ENCODE results near the gene RIN2.

The RIN2 gene

DNA sequence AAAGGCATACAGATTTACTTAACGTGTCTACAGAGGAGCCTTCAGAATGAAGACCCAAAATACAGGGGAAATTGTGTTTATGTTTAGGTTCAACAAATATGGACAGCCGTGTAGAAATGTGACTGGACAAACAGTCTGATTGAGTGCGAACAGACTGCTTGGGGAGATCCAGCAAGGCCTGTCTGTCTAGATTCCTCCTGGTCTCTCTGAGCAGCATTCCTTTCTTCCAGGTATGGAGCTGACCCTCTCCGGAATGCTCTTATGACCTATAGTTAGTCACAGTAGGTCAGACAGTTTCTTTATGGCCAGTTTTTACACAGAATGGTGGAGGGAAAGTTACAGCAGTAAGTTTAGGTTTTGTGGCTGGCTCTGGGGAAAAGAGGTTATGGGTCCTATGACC, 9.0 kb downstream of the RIN2 start:
- no peak overlapping the region for H3K9ac ChIP-seq

GRCh38 chr20:19768325-19768842, 10.3 kb downstream of the RIN2 start:
- no peaks in the 10 kb centered on the region for H3K79me2 ChIP-seq
- no peak overlapping the region for H3K9ac ChIP-seq
- H3K4me1 ChIP-seq = peaks cover 5% of the 10 kb centered on the region
- H3K36me3 ChIP-seq (ENCODE audit: control insufficient read depth, insufficient read depth, low read length) = no peaks in the 10 kb centered on the region
- H3K27me3 ChIP-seq (ENCODE audit: control insufficient read depth, insufficient read depth, low read length) = no peaks in the 10 kb centered on the region
- no peak overlapping the region for H3K4me2 ChIP-seq (ENCODE audit: low read length)
- H3K9me3 ChIP-seq (ENCODE audit: control insufficient read depth, low read length) = no peaks in the 10 kb centered on the region
- no peak overlapping the region for H3K27ac ChIP-seq
- TF ChIP-seq CTCF (IDR thresholded peaks at IDR 0.05) = no peak
- H3K4me3 ChIP-seq (ENCODE audit: low read depth, low read length) = no peak overlapping the region
- H2AFZ ChIP-seq = no peak overlapping the region

More for the DNA sequence above, 9.0 kb downstream of the RIN2 start:
- H3K4me3 ChIP-seq (ENCODE audit: low read depth, low read length) = no peak overlapping the region
- no peak for TF ChIP-seq CTCF (IDR thresholded peaks at IDR 0.05)
- H3K27me3 ChIP-seq (ENCODE audit: control insufficient read depth, insufficient read depth, low read length) = no peaks in the 10 kb centered on the region
- no peaks in the 10 kb centered on the region for H3K36me3 ChIP-seq (ENCODE audit: control insufficient read depth, insufficient read depth, low read length)
- peaks cover 5% of the 10 kb centered on the region for H3K4me1 ChIP-seq
- H3K27ac ChIP-seq = no peak overlapping the region
- H3K4me2 ChIP-seq (ENCODE audit: low read length) = no peak overlapping the region
- H3K79me2 ChIP-seq = no peaks in the 10 kb centered on the region
- no peaks in the 10 kb centered on the region for H3K9me3 ChIP-seq (ENCODE audit: control insufficient read depth, low read length)
- H2AFZ ChIP-seq = no peak overlapping the region

DNA sequence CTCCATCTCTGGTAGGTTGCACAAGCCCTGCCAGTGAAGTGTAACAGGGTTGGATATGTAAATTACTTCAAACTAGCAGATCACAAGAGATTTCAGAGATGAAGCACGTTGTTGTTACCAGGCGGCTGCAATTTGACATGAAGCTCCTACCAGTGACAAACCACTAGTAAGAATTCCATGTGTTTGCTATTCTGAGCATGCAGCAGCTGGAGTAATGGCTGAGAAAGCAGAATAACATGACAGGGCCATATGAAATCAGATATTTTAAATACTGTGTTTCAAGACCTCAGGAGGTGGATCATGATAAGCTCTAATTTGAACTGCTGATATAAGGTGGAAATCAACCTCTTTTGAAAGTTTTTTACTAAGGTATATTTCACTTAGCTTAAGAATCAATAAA, 11.4 kb downstream of the RIN2 start:
- Histone ChIP-seq H3K9ac (no peak overlapping the region), H3K27me3 (ENCODE audit: control insufficient read depth, insufficient read depth, low read length) (no peaks in the 10 kb centered on the region), H3K27ac (no peak overlapping the region), H2AFZ (no peak overlapping the region), H3K4me2 (ENCODE audit: low read length) (no peak overlapping the region), H3K4me1 (peaks cover 5% of the 10 kb centered on the region), H3K79me2 (no peaks in the 10 kb centered on the region), H3K4me3 (ENCODE audit: low read depth, low read length) (no peak overlapping the region), H3K36me3 (ENCODE audit: control insufficient read depth, insufficient read depth, low read length) (no peaks in the 10 kb centered on the region), H3K9me3 (ENCODE audit: control insufficient read depth, low read length) (no peaks in the 10 kb centered on the region)
- TF ChIP-seq CTCF (IDR thresholded peaks at IDR 0.05) = no peak

GRCh38 chr20:19770375-19770774, 12.3 kb downstream of the RIN2 start:
- Histone ChIP-seq H3K27ac (no peak overlapping the region), H2AFZ (no peak overlapping the region), H3K9me3 (ENCODE audit: control insufficient read depth, low read length) (no peaks in the 10 kb centered on the region), H3K79me2 (no peaks in the 10 kb centered on the region), H3K4me2 (ENCODE audit: low read length) (no peak overlapping the region), H3K27me3 (ENCODE audit: control insufficient read depth, insufficient read depth, low read length) (no peaks in the 10 kb centered on the region), H3K4me1 (peaks cover 5% of the 10 kb centered on the region), H3K36me3 (ENCODE audit: control insufficient read depth, insufficient read depth, low read length) (no peaks in the 10 kb centered on the region), H3K9ac (no peak overlapping the region), H3K4me3 (ENCODE audit: low read depth, low read length) (no peak overlapping the region)
- no peak for TF ChIP-seq CTCF (IDR thresholded peaks at IDR 0.05)

GRCh38 chr20:19771031-19771430, 13.0 kb downstream of the RIN2 start:
- H3K4me1 ChIP-seq = peaks cover 5% of the 10 kb centered on the region
- H3K9ac ChIP-seq = no peak overlapping the region
- H3K27ac ChIP-seq = no peak overlapping the region
- no peak for TF ChIP-seq CTCF (IDR thresholded peaks at IDR 0.05)
- no peak overlapping the region for H2AFZ ChIP-seq
- H3K4me2 ChIP-seq (ENCODE audit: low read length) = no peak overlapping the region
- H3K79me2 ChIP-seq = no peaks in the 10 kb centered on the region
- H3K27me3 ChIP-seq (ENCODE audit: control insufficient read depth, insufficient read depth, low read length) = no peaks in the 10 kb centered on the region
- no peak overlapping the region for H3K4me3 ChIP-seq (ENCODE audit: low read depth, low read length)
- H3K36me3 ChIP-seq (ENCODE audit: control insufficient read depth, insufficient read depth, low read length) = no peaks in the 10 kb centered on the region
- no peaks in the 10 kb centered on the region for H3K9me3 ChIP-seq (ENCODE audit: control insufficient read depth, low read length)
